IPS-18a (cell line): ENCODE results near the gene PIGR.
"Not testable (repeated sequence)": the region's sequence is repeated elsewhere in the genome, so short reads cannot be mapped to it uniquely, and the experiment has no call there.

Source experiments
- H3K27ac ChIP-seq: one replicate; pipeline ENCODE4 v1.5.1; 2013; ENCODE audit warnings: low read length
- H3K27me3 ChIP-seq: one replicate; pipeline ENCODE4 v1.6.1; 2013; ENCODE audit warnings: mild to moderate bottlenecking, low read length; ENCODE audit not compliant: control insufficient read depth, insufficient read depth
- H3K36me3 ChIP-seq: one replicate; pipeline ENCODE4 v1.6.1; 2013; ENCODE audit warnings: low read depth, low read length; ENCODE audit not compliant: control insufficient read depth
- H3K4me1 ChIP-seq: one replicate; pipeline ENCODE4 v1.6.1; 2013; ENCODE audit warnings: low read depth, low read length; ENCODE audit not compliant: control insufficient read depth
- H3K4me3 ChIP-seq: one replicate; pipeline ENCODE4 v1.5.1; 2013; ENCODE audit warnings: low read length
- H3K9ac ChIP-seq: one replicate; pipeline ENCODE4 v1.6.1; 2013; ENCODE audit warnings: mild to moderate bottlenecking, low read length, moderate library complexity
- H3K9me3 ChIP-seq: one replicate; pipeline ENCODE4 v1.6.1; 2013; ENCODE audit warnings: low read depth, low read length; ENCODE audit not compliant: control insufficient read depth

The PIGR gene

DNA sequence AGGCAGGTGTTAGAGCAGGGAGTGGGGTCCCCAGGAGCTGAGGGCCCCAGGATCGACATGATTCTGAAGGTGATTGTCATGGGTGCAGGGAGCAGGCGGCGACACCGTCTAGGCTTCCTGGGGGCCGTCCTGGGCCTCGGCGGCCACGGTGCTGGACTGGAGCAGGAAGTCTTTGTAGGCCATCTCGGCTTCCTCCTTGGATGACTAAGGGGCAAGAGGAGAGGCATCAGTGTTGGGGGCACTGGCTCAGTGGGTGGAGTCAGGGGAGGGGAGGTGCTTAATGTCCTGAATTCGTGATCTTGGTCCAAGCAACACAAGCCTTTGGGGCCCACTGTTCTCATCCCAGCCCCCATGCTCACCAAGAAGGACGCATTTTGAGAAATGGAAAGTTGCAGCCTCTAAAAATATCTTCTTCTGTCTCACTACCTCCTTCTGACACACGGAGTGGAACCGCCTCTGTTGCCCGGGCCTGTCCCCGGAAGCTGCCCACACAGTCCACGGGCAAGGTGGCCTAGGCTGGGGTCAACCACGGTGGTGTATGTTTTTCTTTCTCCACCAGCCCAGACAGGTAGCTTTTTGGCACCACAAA lies 16.0 kb downstream of the PIGR start:
- Histone ChIP-seq H3K27ac (no peak overlapping the region), H3K27me3 (no peaks in the 10 kb centered on the region), H3K4me1 (no peaks in the 10 kb centered on the region), H3K9ac (no peak overlapping the region), H3K36me3 (no peaks in the 10 kb centered on the region), H3K9me3 (no peaks in the 10 kb centered on the region), H3K4me3 (no peak overlapping the region)

DNA sequence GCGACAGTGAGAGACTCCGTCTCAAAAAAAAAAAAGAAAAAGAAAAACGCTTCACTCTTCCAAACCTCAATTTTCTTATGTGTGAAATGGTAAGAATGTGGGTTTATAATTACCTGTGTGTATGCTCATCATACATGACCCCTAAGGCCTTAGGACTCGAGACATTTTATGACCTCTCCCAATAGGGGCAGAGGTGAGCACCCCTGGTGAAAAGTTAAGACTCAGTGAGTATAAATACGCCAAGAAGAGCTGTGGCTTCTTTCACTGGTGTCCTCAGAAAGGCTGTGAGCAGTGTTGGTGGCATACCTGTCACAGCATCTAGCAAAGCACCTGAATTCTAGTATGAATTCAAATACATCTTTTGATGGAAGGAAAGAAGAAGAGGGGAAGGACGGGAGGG lies 16.7 kb downstream of the PIGR start:
- H3K9me3 ChIP-seq: no peaks in the 10 kb centered on the region
- H3K9ac ChIP-seq: no peak overlapping the region

GRCh38 chr1:206926286-206926685 lies 20.0 kb downstream of the PIGR start:
- H3K27me3 ChIP-seq: no peaks in the 10 kb centered on the region
- H3K36me3 ChIP-seq: no peaks in the 10 kb centered on the region
- no peak overlapping the region for H3K27ac ChIP-seq
- H3K9me3 ChIP-seq: no peaks in the 10 kb centered on the region
- no peak overlapping the region for H3K4me3 ChIP-seq
- H3K4me1 ChIP-seq: no peaks in the 10 kb centered on the region
- H3K9ac ChIP-seq: no peak overlapping the region

More for the DNA sequence above, 16.7 kb downstream of the PIGR start:
- Histone ChIP-seq H3K4me1 (no peaks in the 10 kb centered on the region), H3K36me3 (no peaks in the 10 kb centered on the region), H3K4me3 (no peak overlapping the region), H3K27me3 (no peaks in the 10 kb centered on the region), H3K27ac (no peak overlapping the region)

DNA sequence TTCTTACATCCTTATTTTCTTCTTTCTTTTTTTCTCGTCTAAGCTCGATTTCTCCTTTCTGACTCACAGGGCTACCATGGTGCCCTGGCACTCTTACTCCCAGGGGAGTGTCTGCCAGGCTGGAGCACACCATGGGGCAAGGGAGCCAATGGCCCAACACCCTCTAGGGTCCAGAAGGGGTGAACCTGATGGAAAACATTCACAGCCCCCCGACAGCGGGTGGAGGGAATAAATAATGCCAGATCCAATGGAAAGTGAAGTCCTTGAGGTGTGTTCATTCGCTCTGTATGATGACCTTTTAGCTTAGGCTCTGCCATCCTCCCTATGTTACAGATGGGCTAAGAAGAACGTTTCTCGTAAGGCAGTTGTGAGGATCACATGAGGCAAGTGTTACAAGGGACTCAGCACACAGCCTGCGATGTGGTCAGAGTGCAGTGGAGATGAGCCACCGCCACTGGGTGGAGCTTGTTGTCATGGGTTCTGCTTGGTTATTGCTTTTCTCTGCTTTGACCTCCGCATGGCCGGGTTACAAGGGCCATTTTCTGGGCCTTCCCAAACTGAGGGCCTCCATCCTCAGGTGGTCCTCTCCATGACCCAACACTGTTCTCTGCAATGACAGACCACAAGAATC lies 21.0 kb downstream of the PIGR start:
- no peaks in the 10 kb centered on the region for H3K36me3 ChIP-seq
- no peaks in the 10 kb centered on the region for H3K4me1 ChIP-seq
- no peaks in the 10 kb centered on the region for H3K27me3 ChIP-seq
- no peaks in the 10 kb centered on the region for H3K9me3 ChIP-seq
- H3K27ac ChIP-seq: no peak overlapping the region
- H3K9ac ChIP-seq: no peak overlapping the region
- no peak overlapping the region for H3K4me3 ChIP-seq

DNA sequence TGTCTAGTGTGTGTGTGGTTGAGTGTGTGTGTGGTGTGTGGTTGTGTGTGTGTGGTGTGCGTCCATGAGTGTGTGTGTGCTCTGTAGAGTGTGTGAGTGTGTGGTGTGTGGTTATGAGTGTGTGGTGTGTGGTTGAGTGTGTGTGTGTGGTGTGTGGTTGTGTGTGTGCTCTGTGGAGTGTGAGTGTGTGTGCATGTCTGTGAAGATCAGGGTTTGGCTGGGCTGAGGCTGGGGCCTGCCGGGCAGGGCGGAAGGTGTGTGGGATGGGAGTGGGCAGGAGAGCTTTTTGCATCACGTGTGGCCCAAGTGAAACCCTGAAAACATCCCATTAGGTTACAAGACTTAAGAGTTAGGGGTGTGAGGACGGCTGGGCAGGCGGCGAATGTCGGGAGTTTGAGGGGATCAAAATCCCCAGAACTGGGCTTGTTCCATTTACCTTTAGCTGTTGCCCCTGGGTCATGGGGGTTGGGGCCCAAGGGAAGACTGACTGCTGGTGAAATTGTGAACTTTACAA lies 21.6 kb downstream of the PIGR start:
- no peaks in the 10 kb centered on the region for H3K4me1 ChIP-seq
- no peak overlapping the region for H3K4me3 ChIP-seq
- no peaks in the 10 kb centered on the region for H3K36me3 ChIP-seq
- no peaks in the 10 kb centered on the region for H3K27me3 ChIP-seq
- no peaks in the 10 kb centered on the region for H3K9me3 ChIP-seq
- no peak overlapping the region for H3K9ac ChIP-seq
- H3K27ac ChIP-seq: no peak overlapping the region

DNA sequence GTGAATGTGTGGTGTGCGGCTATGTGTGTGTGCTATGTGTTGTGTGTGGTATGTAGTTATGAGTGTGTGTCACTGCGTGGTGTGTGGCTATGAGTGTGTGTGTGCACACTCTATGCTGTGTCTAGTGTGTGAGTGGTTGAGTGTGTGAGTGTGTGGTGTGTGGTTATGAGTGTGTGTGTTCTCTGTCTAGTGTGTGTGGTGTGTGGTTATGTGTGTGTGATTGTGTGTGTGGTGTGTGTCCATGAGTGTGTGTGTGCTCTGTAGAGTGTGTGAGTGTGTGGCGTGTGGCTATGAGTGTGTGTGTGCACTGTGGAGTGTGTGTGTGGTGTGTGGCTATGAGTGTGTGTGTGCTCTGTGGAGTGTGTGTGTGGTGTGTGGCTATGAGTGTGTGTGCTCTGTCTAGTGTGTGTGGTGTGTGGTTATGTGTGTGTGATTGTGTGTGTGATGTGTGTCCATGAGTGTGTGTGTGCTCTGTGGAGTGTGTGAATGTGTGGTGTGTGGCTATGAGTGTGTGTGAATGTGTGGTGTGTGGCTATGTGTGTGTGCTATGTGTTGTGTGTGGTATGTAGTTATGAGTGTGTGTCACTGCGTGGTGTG lies 22.2 kb downstream of the PIGR start:
- not testable (repeated sequence) for H3K4me1 ChIP-seq, H3K9ac ChIP-seq

GRCh38 chr1:206923009-206923960 lies 23.0 kb downstream of the PIGR start:
- Histone ChIP-seq H3K9ac (no peak overlapping the region), H3K4me1 (no peaks in the 10 kb centered on the region), H3K27me3 (no peaks in the 10 kb centered on the region), H3K27ac (no peak overlapping the region), H3K9me3 (no peaks in the 10 kb centered on the region), H3K36me3 (no peaks in the 10 kb centered on the region), H3K4me3 (no peak overlapping the region)

More for the DNA sequence above, 22.2 kb downstream of the PIGR start:
- H3K4me3 ChIP-seq, H3K9me3 ChIP-seq, H3K27me3 ChIP-seq, H3K27ac ChIP-seq, H3K36me3 ChIP-seq: not testable (repeated sequence)

- no peak overlapping the region for H3K9ac ChIP-seq
- H3K27me3 ChIP-seq: no peaks in the 10 kb centered on the region
- H3K4me1 ChIP-seq: no peaks in the 10 kb centered on the region
- no peak overlapping the region for H3K4me3 ChIP-seq
- no peaks in the 10 kb centered on the region for H3K36me3 ChIP-seq
- H3K27ac ChIP-seq: no peak overlapping the region
- no peaks in the 10 kb centered on the region for H3K9me3 ChIP-seq
Measured at GRCh38 chr1:206922524-206922923, 23.7 kb downstream of the PIGR start.

DNA sequence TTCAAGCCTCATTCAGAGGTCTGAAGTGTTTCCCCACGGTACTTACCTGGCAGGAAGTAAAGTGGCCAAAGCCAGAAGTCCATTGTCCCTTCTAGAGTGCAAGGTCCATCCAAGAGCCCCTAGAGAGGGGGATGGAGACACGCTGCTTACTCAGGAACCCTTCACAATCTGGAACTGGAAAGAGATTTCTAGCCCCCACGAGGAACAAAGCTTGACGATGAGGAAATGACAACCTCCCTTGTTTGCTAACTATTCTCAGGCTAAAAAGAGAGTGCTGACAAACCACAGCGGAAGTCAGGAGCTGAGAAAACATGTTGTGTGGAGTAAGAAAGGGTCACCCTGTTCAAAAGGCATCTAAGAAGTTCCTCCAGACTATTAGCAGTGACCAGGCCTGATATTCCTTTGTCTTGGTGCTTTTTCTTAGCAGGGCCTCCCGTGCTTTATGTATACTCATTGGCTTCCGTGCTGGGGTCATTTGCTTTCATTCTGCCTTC lies 24.4 kb downstream of the PIGR start, which contains the start of gene FCMR:
FCMR (minus strand) TSS at position 170 of the 494 bp plus-strand sequence; CDS start at position 83, 87 bp downstream.
- H3K9ac ChIP-seq: no peak within 1 kb of the TSS
- H3K27ac ChIP-seq: no peak within 1 kb of the TSS
- H3K9me3 ChIP-seq: no peaks in the 10 kb centered on the region
- H3K4me3 ChIP-seq: no peak within 1 kb of the TSS
- no peaks in the 10 kb centered on the region for H3K27me3 ChIP-seq
- no peaks in the 10 kb centered on the region for H3K4me1 ChIP-seq
- H3K36me3 ChIP-seq: no peaks in the 10 kb centered on the region

DNA sequence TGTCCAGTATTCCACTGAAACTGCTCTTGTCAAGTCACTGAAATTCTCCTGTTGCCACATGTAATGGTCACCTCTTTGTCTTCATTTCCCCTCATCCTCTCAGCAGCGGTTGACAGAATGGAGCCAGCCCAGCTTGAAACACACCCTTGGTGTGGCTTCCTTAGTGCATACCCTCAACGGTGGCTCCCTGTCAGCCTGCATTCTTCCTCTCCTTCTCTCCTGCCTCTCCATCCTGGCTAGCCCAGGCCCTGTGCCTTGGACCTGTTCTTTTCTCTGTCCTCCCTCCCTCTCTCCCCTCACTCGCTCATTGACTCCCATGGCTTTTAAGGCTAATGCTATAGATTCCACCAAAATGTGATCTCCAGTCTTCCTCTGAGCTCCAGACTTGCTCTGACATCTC lies 28.2 kb downstream of the PIGR start:
- H3K4me3 ChIP-seq: no peak overlapping the region
- H3K9me3 ChIP-seq: no peaks in the 10 kb centered on the region
- no peak overlapping the region for H3K27ac ChIP-seq
- H3K27me3 ChIP-seq: no peaks in the 10 kb centered on the region
- no peaks in the 10 kb centered on the region for H3K36me3 ChIP-seq
- no peaks in the 10 kb centered on the region for H3K4me1 ChIP-seq
- H3K9ac ChIP-seq: no peak overlapping the region
